HG03439 (cell line): ENCODE results near the gene GID8.

Source experiments
- ATAC-seq: cut with Tn5 transposase; IDR thresholded peaks from one replicate; pipeline ENCODE4 v1.9.1; 2021; ENCODE audit warnings: mild to moderate bottlenecking, moderate library complexity; ENCODE audit not compliant: unreplicated experiment

GID8 gene

DNA sequence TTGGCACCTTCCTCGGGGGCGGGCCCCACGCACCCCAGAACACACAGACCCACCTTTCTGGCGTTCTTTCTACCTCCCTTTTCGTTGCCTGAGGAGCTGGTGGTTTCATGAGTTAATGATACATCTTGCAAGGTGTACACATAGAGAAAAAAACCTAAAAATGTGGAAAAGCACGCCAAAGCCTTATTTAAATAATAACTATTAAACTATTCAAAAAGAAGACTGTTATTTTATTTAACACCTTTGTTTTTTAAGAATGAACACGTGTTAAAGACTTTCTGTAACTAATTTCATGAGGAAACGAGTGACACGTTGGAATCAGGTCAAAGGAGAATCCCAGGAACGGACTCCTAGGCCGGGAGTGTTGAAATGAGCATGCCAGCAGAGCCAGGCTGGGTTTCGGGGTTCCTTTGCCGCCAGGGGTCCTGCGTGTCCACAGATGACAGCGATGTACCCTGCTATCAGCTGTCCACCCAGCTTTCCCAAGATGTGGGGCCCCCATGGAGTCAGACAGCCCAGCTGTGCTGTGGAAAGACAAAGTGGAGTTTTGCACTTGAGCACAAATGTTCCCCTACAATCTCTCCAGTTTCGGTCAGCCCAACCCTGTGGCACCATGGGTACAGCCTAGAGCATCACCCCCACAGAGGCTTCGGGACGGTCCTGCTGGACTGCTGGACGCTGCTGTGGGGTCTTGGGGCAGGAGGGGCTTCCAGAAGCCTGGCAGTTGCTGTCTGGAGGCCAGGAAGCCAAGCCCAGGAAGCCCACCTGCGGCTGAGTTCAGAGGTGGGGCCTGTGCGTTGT lies 30.6 kb downstream of the GID8 start:
- ATAC-seq = no peak

DNA sequence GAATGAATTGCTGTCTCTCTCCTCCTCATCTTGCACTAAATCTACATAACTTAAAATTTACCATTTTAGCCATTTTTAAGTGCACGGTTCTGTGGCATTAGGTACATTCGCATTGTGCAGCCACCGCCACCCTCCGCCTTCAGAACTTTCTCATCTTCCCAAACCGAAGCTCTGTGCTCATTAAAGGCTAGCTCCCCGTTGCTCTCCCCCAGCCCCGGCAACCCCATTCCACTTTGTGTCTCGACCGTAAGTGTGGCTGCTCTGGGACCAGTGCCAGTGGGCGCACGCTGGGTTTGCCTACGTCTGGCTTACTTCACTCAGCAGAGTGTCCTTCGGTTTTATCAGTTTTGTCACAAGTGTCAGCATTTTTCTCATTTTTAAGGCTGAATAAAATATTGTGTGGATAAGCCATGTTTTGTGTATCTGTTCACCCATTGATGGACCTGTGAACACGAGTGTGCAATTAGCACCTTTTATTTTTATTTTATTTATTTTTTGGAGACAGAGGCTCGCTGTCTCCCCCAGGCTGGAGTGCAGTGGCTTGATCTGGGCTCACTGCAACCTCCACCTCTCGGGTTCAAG lies 31.3 kb downstream of the GID8 start:
- no peak for ATAC-seq

- no peak for ATAC-seq
These were observed 32.0 kb downstream of the GID8 start for GRCh38 chr20:62969939-62970306.

GRCh38 chr20:62970307-62971210 lies 32.6 kb downstream of the GID8 start:
- ATAC-seq = no peak

GRCh38 chr20:62971211-62971949 lies 33.4 kb downstream of the GID8 start:
- no peak for ATAC-seq

DNA sequence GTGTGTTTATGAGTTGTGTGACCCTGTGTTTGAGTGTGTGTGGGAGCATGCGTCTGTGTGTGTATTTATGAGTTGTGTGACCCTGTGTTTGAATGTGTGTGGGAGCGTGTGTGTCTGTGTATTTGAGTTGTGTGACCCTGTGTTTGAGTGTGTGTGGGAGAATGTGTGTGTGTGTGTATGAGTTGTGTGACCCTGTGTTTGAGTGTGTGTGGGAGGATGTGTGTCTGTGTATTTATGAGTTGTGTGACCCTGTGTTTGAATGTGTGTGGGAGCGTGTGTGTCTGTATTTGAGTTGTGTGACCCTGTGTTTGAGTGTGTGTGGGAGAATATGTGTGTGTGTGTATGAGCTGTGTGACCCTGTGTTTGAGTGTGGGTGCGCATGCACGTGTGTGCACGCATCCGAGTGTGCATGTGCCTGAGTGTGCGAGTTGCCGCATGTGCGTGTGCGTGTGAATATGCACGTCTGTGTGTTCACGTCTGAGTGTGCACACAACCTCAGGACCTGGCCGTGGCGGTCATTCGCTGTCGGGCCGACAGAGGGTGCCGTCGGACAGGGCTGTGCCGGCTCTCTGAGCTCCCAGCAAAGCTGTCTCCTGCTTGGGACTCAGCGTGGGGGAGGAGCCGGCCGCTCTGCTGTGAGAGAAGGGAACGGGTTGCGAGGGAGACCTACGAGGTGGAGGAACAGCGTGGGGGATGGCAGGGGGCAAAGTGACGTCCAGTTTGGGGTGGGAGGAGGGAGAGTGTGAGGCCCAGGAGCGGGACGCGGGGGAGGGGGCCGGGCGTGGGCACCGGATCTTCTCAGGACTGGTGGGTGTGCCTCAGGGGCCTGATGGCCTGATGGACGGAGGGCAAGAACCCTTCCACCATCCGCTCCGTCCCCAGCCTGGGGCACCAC lies 34.2 kb downstream of the GID8 start:
- no peak for ATAC-seq

GRCh38 chr20:62972845-62973745 lies 35.1 kb downstream of the GID8 start:
- no peak for ATAC-seq

GRCh38 chr20:62975251-62975760 lies 37.4 kb downstream of the GID8 start:
- ATAC-seq = no peak

DNA sequence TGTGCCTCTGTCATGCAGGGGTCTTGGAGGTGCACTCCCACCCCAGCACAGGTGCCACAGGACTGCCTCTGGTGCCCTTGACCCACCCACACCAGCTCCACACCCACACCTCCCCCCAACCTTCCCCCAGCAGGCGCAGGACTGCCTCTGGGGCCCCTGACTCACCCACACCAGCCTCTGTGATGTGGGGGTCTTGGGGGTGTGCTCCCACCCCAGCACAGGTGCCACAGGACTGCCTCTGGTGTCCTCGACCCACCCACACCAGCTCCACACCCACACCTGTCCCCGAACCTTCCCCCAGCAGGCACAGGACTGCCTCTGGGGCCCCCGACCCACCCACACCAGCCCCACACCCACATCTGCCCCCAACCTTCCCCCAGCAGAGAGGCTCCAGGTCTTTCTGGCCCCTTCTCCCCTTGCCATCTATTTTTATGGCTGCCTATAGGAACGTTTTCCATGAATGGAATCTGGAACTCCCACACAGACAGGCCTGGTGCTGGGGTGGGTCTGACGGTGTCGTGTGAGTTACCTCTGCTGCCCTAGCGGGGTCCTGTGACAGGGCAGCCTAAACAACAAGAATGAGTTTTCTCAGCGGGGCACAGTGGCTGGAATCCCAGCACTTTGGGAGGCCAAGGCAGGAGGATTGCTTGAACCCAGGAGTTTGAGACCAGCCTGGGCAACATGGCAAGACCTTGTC lies 38.0 kb downstream of the GID8 start:
- ATAC-seq = no peak

GRCh38 chr20:62976886-62977285 lies 38.9 kb downstream of the GID8 start:
- no peak for ATAC-seq

- ATAC-seq = peak; percentile 54
These were observed 39.9 kb downstream of the GID8 start for GRCh38 chr20:62977613-62978560.

DNA sequence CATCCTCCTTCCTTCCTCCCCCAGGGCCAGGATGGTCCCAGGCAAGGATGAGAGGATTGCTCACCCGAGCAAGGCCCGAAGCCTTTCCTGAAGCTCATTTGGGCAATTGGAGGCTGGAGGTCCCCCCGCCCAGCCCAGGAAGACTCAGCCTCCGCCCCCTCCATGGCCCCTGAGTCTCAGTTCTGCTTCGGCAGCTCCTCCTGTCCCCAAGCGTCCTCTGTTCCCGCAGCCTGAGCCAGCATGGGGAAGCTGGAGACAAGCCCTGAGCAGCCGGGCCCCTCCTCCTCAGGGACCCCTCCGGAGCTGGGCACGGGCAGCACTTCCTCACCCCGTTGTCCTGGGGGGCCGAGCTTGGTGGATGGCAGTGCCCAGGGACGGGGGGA lies 40.6 kb downstream of the GID8 start:
- ATAC-seq = no peak

- no peak for ATAC-seq
These were observed 41.4 kb downstream of the GID8 start for GRCh38 chr20:62979310-62979709.

DNA sequence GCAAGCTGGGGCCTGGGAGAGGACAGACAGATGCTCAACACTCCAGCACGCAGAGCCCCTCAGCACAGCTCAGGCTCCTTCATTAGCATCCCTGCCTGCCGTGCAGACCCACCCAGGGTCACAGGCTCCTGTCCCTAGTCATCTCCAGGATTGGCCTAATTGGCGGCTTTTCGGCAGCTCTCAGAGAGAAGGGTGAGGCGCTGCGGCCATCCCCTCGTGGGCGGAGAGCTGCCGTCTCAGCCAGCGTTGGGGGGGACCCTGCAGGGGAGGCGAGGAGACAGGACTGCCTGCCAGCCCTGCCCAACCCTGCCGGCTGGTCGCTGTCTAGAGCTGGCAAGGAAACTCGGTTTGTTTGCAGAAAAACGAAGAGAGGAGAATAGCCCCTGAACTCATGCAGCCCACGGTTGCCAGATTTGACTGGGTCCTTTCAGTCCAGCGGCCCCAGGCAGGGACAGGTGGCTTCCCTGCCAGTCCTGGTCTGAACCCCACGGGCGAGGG lies 42.0 kb downstream of the GID8 start:
- ATAC-seq = no peak

DNA sequence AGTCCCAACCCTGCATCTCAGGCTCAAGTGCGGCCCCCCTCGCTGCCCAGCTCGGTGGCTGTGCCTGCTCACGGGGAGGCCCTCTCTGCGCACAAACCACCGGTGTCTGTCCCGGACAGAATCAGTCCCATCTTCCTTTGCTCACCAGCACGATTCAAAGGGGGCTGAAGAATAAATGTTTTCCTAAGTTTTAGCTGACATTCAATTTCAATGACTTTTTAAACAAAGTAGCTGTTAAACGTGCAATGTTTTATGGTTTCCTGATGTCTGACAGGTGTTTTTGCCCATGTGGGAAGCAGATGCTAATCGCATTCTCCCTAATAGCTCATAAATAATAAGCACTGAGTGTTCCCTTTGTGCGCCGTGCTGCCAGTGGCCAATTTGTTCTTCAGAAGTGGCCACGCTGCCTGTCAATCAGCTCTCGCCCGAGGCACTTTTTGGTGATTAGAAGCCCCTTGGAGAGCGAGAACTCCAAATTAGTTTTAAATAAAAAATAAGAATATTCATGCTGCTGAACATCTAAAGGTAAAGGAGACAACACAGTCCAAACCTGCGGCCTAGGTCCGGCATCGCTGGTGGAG lies 42.5 kb downstream of the GID8 start:
- ATAC-seq = no peak

GRCh38 chr20:62980970-62981369 lies 43.0 kb downstream of the GID8 start:
- no peak for ATAC-seq
